Measurements from ENCODE around the gene GJA9.
"Not testable (repeated sequence)": the region's sequence is repeated elsewhere in the genome, so short reads cannot be mapped to it uniquely, and the experiment has no call there.

The GJA9 gene

DNA sequence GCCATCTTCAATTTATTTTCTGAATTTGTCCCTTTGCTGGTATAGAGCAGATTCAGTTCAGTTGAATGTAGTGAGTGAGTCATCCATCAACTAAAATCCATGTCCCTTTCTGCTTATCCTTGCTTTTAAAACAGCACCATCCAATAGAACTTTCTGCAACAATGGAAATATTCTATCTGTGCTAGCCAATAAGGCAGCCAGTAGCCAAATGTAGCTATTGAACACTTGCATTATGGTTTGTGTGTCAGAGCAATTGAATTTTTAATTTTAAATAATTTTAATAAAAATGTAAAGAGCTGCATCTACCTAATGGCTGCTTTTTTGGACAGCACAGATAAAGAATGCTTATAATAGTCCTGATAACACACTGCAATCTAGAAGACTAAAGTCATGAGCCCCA lies at the start of gene GJA9:
Gene GJA9, minus strand, starts transcription at position 101 of the 400 bp plus-strand sequence. CDS start 5,489 bp downstream, outside the sequence.
- DNase-seq (ENCODE audit: low read depth in 2 of 2, low spot score in 1 of 2): no peak

DNA sequence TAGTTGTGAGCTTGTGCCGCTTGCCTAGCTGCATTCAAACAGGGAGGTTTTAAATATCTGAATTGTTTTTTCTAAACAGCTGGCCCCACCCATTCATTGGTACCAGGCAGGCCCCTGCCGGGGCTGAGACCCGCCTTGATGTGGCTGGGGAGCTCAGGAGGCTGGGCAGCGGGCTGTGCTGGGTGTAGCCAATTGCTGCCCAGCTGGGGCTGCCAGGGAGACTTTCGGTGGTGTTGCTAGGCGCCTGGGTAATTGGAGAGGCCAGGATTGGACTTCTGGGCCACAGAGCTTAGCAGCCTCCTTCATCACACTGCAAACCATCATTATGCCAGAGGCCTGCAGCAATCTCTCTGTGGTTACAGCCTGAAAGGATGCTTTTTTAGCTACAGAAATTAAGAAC lies 48.1 kb upstream of the GJA9 start:
- no peak for DNase-seq (ENCODE audit: low read depth in 2 of 2, low spot score in 1 of 2)

DNA sequence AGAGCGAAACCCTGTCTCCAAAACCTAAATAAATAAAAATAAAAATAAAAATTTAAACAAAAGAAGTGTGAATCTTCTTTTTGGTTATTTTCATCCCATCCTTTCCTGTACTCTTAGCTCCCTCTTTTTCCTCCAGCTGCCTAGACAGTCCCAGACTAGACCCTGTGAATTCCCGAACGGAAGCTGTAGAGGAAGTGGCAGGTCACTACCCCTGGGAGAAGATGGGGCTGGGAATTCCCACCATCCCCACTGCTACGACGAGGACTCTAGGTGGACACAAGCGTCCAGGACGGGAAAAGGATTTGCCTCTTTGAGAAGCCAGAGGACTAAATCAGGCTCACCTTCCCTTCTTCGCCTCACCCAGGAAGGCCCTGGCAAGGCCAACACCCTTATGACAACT lies 47.7 kb upstream of the GJA9 start:
- DNase-seq (ENCODE audit: low read depth in 2 of 2, low spot score in 1 of 2): no peak

DNA sequence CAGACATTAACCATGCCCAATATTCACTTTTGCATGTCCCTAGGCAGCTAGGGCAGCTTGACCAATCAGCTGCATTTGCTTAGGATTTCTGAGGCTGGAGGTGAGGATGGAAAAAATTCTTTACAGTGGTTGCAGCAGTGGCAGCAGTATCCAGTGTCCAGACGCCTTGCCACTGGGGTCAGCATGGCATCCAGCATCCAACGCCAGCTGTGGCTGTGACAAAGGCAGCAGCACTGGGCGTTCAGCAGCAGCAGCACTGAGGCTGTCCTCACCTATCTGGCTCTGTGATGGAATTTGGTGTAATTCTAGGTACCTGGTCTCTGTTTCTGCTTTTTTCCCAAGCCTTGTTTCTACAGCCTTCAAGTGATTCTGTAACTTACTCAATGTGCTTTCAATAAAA lies 44.7 kb upstream of the GJA9 start:
- no peak for DNase-seq (ENCODE audit: low read depth in 2 of 2, low spot score in 1 of 2)

DNA sequence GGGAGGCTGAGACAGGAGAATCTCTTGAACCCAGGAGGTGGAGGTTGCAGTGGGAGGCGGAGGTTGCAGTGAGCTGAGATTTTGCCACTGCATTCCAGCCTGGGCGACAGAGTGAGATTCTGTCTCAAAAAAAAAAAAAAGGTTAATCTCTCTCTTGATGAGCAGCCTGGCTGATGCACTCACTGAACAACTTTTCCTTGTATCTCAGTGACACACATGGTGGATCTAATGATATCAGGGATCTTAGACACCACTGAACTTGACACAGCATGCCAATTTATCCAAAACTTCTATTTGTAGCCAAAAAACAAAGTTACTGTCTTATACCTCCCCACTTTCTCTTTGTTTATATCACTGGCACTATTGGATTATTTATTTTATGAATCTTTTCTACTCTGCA lies 44.0 kb upstream of the GJA9 start:
- DNase-seq (ENCODE audit: low read depth in 2 of 2, low spot score in 1 of 2): no peak

DNA sequence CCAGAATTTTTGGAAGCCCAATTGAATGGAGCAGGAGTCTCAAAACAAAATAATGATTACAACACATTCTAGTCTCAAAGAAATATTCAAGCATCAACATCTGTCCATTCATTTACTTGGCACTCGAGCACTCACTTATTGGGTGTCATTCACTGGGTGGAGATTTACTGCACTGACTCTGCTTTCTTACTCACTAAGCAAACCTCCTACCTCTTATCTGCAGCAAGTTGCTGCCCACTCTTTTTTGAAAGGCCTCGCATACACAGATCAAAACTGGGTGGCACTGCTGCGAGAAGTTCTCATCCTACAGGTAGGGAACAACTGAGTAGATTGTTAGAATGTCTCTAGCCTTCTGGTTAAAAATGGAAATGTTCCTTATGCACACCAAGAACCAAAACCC lies 42.2 kb upstream of the GJA9 start:
- no peak for DNase-seq (ENCODE audit: low read depth in 2 of 2, low spot score in 1 of 2)

DNA sequence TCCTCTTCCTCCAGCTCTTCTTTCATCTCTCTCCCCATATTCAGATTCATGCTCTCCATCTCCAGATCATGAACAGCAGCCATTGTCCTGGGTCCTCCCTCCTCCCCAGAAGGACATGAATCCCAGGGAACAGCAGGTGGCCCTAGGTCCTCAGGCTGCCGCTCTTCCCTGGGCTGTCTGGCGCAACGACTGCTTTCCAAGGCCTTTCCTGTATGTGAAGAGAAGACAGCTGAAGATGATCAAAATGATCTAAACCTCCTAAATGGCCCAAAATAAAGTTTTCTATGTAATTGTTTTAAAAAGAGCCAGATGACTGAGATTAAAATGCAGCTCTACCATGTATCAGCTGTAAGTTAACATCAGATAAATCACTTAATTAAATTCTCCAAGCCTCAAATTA lies 37.7 kb upstream of the GJA9 start:
- DNase-seq (ENCODE audit: low read depth in 2 of 2, low spot score in 1 of 2): no peak

DNA sequence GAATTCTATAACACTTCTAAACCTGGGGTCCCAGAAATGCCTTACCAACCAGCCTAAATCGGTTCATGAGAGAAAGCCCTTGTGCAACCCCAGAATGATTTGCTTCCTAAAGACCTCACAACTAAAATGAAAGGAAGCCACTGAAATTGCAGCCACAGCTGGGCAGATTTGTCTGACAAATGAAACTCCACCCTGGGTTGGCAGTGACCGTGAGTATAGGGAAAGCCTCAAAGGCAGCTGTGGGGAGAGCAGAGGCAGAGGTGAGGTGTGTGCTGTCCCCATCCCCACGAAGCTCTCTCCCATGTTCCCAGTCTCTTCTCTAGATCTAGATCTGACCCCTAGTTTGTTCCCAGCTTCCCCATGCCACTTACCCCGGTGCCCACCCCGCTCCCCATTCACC lies 37.2 kb upstream of the GJA9 start:
- no peak for DNase-seq (ENCODE audit: low read depth in 2 of 2, low spot score in 1 of 2)

DNA sequence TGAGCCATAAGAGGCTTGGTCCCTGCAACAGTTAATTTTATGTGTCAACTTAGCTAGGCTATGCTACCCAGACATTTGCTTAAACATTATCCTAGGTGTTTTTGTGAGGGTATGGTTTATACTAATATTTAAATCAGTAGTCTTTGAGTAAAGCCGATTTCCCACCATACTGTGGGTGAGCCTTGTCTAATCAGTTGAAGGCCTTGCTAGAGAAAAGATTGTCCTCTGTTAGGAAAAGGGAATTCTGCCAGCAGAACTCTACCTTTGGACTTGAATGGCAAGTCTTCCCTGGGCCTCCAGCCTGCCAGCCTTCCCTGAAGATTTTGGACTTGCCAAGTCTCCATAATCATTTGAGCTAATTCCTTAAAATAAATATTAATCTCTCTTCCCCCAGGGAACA lies 36.4 kb upstream of the GJA9 start:
- DNase-seq (ENCODE audit: low read depth in 2 of 2, low spot score in 1 of 2): no peak

DNA sequence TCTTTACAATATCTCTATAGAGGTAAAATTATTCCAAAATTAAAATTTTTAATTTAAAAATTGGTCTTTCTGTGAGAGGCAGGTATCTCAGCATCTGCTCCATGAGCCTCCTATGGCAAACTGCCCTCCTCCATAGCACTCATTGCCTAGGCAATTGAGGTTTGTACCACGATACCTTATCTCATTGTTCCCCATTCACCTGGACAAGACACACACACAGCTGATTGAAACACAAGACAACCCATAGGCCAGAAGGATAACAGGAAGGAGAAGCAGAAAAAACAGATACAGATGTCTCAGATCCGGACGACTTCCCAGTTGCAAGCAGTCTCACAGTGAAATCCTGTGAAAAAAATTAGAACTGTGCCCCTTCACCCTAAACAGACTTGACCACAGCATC lies 36.0 kb upstream of the GJA9 start:
- no peak for DNase-seq (ENCODE audit: low read depth in 2 of 2, low spot score in 1 of 2)

DNA sequence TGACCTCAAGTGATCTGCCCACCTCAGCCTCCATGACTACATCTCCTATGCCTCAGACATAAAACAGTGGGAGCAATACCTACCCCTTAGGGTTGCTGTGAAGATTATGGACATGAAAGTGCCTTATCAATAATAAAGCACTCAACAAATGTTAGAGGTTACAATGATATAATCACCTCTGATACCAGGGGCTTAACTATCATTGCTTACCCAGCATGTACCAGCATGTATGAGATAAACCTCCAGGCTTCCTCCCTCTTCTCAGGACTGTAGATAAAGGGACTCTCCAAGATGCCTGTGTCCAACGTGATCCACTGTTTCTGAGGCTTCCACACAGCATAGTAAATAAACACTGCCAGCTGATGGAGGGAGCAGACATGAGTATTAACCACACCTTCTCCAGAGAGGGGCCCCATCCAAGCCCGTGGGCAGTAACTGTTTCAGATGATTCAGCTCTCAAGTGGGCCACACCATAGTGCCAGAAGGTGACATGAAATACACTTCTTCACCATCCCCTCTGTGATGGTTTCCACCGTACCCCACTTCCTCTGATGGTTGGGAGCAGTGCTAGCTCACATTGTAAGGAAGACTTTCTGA lies 34.1 kb upstream of the GJA9 start:
- no peak for DNase-seq (ENCODE audit: low read depth in 2 of 2, low spot score in 1 of 2)

DNA sequence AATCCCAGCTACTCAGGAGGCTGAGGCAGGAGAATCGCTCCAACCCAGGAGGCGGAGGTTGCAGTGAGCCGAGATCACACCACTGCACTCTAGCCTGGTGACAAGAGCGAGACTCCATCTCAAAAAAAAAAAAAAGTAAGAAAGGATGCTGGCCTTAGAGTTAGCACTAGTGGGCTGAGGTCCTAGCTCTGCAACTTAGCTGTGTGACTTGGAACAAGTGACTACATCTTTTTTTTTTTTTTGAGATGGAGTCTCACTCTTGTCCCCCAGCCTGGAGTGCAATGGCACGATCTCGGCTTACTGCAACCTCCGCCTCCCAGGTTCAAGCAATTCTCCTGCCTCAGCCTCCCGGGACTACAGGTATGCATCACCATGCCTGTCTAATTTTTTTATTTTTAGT lies 33.5 kb upstream of the GJA9 start:
- DNase-seq (ENCODE audit: low read depth in 2 of 2, low spot score in 1 of 2): not testable (repeated sequence)

DNA sequence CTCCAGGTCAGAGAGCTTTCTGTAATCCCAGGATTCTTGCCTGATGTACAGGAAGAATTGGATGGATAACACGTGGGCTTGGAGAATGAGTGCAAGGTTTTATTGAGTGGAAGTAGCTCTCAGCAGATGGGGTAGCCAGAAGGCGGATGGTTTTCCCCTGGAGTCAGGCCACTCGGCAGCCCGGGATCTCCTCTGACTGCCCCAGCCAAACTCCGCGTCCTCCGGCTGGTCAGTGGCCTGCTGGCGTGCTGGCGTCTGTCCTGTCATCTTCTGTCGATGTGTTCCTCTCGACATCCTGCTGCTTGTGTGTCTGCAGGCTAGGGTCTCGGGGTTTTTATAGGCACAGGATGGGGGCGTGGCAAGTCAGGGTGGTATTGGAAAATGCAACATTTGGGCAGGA lies 27.4 kb upstream of the GJA9 start:
- DNase-seq (ENCODE audit: low read depth in 2 of 2, low spot score in 1 of 2): no peak

DNA sequence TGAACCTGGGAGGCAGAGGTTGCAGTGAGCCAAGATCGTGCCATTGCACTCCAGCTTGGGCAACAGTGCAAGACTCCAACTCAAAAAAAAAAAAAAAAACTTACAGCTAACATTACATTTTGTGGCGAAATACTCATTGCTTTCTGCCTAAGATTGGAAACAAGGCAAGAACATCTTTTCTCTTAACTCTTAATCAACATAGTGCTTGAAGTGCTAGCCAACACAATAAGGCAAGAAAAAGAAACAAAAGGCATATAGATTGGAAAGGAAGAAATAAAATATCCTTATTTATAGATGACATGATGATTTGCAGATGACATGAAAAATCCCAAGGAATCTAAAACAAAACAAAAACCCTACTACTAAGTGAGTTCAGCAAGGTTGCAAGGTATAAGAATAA lies 24.6 kb upstream of the GJA9 start:
- DNase-seq (ENCODE audit: low read depth in 2 of 2, low spot score in 1 of 2): no peak

DNA sequence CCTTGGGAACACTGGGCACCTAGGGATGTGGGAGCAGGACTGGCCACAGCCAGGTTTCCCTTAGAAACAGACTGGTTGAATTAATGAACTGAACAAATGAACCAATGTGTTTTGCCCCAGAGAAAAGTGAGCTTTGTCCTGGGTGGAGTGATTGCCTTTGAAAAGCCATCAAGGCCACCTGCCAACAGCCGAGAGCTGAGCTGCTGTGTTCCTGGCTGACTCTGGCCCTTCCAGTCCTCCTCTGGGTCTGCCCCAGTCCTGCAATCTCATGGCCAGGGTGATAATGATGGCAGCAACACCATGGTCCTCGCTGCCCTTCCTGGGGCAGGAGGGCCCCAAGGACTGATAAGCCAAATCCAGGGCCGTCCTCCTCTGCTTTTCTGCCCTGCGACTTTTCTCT lies 18.2 kb upstream of the GJA9 start:
- no peak for DNase-seq (ENCODE audit: low read depth in 2 of 2, low spot score in 1 of 2)

DNA sequence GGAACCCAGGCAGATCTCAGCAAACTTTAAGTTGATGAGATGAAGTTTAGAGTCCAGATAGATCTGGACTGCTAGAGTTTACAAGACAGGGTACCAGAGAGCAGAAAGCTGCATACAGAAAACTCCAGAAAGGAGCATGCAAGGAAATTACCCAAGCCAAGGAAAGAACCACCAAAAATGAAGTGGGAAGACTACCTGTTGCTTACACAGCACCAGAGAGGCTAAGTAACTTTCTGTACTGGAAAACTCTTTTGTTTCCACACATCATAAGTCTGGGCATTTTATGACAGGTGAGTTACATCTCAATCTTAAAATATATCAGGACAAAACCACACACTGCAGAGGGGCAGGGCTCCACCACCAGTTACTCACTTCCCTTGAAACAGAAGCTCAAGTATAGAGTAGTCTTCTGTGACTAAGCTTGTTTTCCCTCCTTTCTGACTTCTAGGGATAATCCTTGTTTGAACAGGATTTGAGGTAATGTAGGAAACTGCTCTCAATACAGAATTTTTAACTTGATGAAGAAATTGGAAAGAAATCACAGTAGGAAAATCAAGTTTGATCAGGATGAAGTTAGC lies 17.4 kb upstream of the GJA9 start:
- DNase-seq (ENCODE audit: low read depth in 2 of 2, low spot score in 1 of 2): no peak

DNA sequence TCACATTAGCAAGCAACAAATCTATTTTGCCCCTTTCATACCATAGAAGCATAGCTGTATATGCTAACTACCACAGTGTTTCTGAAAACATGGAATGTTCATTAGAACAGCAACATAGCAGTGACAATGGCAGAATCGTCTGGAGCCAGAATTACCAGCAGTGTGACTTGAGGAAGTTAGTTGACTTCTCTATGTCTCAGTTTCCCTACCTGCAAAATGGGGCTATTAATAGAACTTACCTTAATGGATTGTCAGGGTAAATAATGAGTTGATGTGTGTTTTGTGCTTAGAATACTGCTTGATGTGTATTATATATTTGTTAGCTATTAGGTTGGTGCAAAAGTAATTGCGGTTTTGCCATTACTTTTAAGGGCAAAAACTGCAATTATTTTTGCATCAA lies 14.8 kb upstream of the GJA9 start:
- no peak for DNase-seq (ENCODE audit: low read depth in 2 of 2, low spot score in 1 of 2)

DNA sequence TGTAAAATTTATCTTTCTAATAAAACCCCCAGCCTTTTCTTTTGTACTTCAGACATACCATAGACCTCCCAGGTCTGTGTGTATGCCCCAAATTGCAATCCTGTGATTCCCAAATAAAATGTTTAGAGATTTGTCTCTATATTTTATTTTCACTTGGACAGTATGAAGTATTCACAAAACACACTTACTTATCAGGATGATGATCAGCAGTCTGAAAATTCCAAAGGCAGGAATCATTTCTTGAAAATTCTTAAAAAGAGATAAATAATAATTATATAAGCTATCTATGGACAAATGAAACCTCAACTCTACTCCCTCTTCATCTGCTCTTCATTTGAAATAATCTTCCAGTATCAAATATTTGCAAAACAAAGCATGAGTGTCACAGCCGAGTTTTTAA lies 11.6 kb upstream of the GJA9 start:
- DNase-seq (ENCODE audit: low read depth in 2 of 2, low spot score in 1 of 2): no peak

DNA sequence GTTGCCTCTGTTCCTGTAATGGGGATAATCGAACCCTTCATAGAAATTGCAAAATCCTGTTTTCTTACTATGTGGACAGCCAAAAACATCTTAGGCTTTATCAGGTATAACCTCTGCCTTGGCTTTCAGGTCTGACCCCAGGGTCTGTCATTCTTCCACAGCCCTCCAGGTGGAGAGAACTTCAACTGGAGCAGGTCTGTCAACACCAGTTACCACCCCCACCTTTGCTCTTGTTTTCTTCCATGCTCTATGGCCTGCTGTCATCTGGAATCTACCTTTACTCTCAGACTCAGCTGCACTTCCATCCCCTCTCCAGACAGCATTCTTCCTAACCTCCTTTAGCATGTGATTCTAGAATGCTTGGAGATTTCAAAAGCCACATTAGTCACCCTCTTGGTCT lies 10.4 kb upstream of the GJA9 start:
- DNase-seq (ENCODE audit: low read depth in 2 of 2, low spot score in 1 of 2): no peak

DNA sequence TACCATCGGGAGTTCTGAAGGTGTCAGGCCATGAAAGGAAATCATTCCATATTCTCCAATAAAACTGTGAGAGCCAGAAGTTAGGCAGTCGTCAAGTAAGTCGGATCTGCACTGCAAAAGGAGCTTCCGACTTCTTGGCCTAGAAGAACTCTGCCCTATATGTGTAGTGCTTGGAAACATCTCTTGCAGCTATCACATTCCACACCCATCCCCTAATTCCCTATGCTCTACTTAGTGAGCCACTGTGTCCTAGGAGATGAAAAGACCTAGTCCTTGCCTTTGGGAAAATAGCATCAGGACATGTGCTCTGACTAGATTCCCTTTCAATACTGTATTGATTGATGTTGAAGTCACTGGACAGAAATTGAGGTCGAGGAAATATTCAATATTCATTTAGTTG lies 8.2 kb upstream of the GJA9 start:
- no peak for DNase-seq (ENCODE audit: low read depth in 2 of 2, low spot score in 1 of 2)

DNA sequence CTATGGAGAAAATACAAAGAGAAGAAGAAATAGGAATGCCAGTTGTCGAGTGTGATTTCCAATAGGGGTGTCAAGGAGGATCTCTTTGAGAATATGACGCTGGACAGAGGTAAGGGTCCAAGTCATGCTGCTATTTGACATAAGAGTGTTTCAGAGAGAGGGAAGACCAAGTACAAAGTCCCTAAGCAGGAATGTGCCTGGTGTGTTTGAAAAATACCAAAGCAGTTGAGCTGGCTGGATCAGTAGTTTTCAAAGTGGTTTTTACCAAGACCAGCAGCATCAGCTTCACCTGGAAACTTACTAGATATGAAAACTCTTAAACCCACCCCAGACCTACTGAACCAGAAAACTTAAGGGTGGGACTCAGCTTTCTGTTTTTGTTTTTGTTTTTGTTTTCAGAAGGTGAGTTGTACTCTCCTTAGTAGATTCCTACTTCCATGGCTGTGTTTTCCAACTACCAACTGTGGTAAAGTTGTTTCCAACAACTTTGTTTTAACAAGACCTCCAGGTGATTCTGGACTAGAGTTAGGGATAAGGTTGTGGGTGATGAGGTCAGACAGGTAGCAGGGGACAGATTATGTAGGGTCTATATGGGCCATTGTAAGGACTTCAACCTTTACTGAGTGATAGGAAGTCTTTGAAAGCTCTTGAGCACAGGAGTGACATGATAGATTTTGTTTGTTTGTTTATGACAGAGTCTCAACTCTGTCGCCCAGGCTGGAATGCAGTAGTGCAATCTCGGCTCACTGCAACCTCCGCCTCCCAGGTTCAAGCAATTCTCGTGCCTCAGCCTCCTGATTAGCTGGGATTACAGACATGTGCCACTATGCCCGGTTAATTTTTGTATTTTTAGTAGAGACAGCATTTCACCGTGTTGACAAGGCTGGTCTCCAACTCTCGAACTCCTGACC lies 7.3 kb upstream of the GJA9 start:
- DNase-seq (ENCODE audit: low read depth in 2 of 2, low spot score in 1 of 2): no peak

DNA sequence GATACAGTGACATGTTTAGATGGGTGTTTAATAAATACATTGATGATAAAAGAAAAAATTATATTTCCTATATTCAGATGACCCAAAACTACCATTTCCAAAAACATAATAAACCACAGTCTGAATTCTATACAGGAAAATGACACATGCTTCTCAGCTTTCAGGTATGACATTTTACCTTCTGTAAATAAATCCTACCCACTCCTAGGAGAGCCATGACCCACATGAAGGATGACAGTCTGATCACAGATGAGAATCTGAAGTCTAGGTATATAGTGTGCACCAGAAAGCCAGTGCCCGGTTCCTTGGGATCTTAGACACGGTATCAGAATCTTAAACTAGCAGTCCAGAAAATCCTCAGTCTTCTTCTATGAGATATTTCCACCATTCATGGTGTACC lies 3.7 kb upstream of the GJA9 start:
- no peak for DNase-seq (ENCODE audit: low read depth in 2 of 2, low spot score in 1 of 2)

DNA sequence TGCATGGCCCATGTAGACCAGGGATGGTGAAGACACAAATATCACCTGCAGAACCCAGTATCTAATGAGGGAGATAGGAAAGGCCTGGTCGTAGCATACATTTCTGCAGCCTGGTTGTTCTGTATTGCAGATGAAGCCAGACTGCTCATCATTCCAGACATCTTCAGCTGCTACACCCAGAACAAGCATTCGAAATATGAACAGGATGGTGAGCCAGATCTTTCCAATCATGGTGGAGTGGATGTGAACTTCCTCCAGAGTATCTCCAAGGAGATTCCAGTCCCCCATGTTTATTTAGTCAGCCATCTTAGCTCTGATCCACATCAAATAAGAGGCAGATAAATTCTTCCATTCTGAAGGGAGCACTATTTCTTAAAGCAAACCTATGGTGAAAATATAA lies 5.6 kb downstream of the GJA9 start:
- DNase-seq (ENCODE audit: low read depth in 2 of 2, low spot score in 1 of 2): no peak
